Fibroblast of peridontal ligament (primary cell): ENCODE data around the gene TMPRSS9.

Experiments
- DNase-seq: peaks from one replicate; pipeline ENCODE4 v3.0.0-alpha.2; 2010; ENCODE audit errors: extremely low read depth

Gene TMPRSS9

DNA sequence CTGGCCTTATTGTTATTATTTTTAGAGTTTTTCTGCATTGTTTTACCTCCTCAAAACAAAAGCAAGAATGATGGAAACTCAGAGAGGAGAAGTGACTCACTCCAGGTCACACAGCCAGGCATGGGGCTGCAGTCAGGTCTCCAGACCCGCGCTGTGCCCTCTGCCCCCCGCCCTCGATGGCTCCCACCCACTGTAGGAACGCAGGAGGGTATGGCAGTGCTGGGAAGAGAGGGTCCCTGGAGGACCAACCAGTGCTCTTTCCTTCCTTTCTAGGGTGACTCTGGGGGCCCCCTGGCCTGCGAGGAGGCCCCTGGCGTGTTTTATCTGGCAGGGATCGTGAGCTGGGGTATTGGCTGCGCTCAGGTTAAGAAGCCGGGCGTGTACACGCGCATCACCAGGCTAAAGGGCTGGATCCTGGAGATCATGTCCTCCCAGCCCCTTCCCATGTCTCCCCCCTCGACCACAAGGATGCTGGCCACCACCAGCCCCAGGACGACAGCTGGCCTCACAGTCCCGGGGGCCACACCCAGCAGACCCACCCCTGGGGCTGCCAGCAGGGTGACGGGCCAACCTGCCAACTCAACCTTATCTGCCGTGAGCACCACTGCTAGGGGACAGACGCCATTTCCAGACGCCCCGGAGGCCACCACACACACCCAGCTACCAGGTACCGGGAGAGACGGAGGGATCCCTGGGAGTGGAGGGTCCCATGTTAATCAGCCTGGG lies 61.7 kb downstream of the TMPRSS9 start:
- no peak for DNase-seq

DNA sequence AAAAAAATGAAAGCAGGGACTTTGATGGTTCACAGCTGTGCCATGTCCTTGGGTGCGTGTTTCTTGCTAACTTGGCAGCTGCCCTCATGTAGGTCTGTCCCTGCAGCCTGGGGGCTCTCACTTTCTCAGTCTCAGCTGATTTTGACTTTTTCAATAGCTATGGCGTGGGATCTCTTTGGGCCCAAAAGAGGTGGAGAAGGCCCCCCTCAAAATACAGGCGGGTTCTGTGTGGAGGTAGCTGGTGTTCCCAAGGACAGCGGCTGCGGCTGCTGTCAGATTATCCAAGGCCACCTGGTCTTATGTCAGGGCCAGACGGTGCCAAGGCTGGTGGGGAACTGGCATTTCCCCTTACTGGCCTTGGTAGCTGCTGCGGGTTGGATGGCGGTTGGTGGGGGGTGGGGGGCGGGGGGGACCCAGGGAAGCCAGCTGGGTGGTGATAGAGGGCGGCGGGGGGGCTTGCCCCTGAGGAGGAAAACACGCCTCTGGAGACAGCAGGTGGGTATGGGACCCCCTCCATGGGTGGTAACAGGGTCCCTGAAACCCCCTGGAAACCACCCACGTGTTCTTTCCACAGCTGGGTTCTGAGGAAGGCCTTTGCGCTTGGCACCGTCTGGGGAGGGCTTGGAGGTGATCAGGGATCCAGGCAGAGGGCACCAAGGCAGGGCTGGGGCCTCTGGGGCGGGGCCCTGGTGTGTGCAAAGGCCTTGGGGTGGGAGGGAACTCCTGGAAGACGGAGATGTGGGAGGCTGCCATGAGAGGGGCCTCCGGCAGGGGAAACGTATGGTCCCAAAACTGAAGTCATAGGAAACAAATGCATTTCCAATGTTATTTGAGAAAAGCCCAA lies 63.2 kb downstream of the TMPRSS9 start:
- DNase-seq: no peak

- DNase-seq: no peak
Measured at GRCh38 chr19:2423915-2424685, 64.0 kb downstream of the TMPRSS9 start.

GRCh38 chr19:2424686-2425621 lies 64.9 kb downstream of the TMPRSS9 start:
- peak; percentile 36 for DNase-seq

GRCh38 chr19:2425622-2426581 lies 65.8 kb downstream of the TMPRSS9 start:
- no peak for DNase-seq

DNA sequence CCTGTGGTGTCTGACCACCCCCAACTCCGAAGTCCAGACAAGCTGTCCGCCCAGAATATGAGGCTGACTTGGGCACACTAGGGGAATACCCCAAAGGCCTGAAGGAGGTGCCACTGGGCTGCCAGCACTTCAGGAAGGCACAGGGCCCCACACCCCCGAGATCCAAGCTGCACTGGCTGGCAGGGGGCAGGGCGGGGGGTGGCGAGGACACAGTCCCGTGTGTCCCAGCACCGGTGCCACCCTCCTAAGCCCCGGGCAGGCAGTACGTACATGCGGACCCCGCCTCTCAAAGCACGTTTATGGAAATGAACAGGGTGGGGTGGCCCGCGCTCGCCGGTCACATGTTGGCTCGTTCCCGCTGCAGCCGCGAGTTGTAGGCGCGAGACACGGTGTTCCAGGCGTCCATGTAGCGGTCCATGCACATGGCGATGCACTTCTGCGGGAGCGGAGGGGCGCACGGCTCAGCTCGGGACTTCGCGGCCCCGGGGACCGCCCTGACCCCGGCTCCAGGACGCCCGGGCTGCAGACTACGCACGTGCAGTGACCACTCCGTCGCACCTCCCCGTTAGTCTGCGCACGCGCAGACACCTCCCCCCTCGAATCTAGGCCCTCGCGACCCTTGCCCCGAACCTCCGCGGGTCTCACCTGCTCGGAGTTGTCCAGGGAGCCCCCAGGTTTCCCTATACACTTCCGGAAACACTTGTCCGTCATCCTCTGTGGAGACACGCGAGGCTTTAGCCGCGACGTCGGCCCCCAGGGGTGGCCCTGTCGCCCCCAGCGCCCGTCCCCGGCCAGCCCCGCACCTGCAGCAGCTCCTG lies 66.8 kb downstream of the TMPRSS9 start:
- DNase-seq: peak; percentile 17

DNA sequence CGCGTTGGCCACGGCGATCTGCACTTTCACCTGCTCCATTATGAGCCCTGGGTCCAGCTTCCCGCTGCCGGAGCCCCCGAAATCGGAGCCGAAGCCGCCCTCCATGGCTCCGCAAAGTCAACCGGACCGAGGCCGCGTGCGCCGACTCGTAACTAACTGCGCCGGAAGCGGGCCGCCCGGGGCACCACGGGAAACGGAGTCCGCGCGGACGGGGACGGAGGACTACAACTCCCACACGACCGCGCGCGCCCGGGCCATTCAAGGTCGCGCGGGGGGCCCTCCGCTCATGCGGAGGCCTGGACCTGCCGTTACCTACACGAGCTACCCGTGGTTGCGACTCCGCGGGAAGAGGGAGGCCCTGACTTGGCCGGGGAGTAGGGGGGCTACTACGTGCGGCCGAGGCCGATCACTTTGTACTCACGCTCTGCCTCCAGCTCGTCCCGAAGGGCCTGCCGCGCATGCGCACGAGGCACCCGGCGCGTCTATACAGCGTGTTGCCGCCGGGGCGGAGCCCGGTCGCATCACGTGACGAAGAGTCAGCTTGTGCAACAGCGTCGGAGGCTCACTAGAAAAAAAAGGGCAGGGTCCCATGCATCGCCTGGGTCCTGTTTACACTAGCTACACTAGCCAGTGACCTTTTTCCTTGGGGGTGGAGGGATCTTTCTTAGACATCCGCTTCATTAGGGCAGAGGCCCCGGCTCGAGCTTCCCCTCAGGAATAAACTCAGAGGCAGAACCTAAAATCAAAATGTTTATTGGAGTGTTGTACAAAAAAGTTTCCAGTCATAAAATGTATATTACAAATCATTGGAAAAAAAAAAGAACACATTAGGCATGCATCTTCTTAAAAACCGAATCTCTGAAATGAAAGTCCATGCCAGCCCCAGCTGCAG lies 67.6 kb downstream of the TMPRSS9 start, which contains the start of gene TIMM13:
TIMM13 (minus strand) TSS at position 158 of the 892 bp plus-strand sequence; CDS start at position 105, 53 bp downstream.
- peak; percentile 95 for DNase-seq

DNA sequence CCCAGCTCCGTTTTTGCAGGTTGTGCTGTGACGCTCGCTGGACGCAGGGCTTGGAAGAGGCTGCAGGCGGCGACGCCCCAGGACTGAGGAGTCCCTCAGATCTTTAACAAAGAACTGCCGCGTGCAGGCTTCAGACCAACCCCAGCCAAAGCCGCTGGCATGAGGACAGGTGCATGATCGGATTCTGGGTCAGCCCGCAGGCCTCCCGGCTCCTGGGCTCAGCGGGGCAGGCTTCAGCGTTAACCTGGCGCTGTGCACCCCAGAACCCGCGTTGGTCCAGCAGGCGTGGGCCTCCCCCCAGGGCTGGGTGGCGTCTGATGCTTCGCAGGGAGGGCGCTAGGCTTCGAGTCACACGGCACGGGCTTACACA lies 68.2 kb downstream of the TMPRSS9 start:
- DNase-seq: no peak

- no peak for DNase-seq
Measured at GRCh38 chr19:2428756-2429711, 69.0 kb downstream of the TMPRSS9 start.

- DNase-seq: no peak
Measured at GRCh38 chr19:2429917-2430535, 70.0 kb downstream of the TMPRSS9 start.

DNA sequence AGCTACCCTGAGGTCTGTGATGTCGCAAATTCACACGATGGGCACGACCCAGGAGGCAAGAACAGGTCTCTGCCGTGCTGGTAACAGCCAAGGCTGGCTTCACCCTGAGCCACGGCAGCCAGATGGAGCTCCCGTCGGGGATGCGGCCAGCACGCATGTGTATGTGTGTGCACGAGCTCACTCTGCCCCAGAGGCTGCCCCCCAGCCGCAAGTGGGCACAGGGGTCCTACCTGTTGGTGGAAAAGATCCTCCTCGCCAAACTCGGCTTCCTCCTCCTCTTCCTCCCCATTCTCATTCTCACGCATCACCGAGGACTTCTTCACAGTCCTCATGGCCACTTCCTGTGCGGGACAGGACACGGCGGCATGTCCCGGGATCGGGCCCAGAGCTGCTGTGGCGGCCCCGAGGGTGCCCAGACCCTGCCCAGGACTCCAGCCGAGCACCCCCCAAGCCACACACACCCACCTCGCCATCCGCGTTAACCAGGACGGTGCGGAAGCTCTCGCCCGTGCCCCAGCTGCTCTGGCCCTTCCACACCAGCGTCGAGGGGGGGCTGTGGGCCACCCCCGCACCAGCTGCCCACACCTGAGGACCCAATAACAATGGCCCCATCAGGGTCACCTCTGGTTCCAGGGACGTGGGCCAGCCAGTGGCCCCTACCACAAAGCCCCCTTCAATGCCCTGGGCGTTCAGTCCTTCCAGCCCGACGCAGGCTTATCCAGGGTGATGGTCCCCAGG lies 71.4 kb downstream of the TMPRSS9 start:
- DNase-seq: no peak

- no peak for DNase-seq
Measured at GRCh38 chr19:2432131-2432848, 72.2 kb downstream of the TMPRSS9 start.

DNA sequence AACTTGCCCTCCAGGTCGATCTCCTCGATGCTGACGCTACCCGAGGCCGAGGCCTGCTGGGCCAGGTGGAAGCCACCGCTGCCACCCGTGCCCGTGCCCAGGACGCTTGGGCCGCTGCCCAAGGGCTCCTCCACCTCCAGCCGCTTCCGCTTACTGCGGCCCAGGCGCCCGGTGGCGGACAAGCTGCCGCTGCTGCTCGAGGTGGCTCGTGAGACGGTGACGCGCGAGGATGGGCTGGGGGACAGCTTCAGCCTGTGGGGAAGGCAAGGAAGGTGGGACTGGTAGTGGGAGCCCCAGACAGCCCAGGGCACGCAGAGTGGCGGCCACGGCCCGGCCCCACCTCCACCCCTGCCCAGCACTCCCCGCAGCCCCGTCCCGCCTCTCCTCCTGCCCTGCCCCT lies 73.8 kb downstream of the TMPRSS9 start:
- DNase-seq: no peak

DNA sequence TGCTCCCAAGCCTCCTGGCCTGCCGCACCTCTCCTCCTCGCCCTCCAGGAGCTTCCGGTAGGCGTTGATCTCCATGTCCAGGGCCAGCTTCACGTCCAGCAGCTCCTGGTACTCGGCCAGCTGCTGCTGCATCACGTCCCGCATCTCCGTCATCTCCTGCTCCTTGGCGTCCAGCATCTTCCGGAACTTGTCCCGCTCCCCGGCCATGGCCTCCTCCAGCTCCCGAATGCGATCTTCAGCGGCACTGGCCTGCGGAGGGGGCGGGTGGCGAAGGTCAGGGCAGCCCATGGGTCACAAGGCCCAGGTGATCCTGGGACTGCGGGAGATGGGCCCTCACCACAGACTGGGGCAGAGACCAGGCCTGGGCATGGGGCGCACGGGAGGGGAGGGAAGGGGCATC lies 74.2 kb downstream of the TMPRSS9 start:
- no peak for DNase-seq

DNA sequence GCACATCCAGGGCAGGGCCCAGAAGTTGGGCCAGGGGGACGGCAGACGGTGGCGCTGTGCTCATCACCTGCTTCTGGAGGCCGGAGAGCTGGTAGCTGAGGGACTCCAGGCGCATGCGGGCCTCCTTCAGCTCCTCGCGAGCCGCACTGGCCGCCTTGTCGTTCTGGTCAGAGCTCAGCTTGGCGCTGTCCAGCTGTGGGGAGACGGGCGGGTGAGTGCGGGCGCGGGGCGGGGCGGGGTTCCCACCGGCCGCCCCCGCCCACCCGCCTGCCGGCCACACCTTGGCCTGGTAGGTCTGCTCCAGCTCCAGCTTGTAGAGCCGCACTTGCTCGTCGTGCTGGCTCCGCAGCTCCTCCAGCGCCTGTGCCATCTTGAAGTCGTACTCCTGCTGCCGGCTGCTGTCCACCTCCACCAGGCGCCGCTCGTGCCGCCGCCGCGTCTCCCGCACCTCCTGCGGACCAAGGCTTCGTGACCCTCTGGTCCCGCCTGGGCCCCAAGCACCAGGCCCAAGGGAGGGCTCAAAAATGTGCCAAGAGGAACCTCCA lies 74.7 kb downstream of the TMPRSS9 start:
- no peak for DNase-seq
